ENCODE results near the gene EXOC3L1. TPM values are rescaled to one million over a fixed set of nuclear protein-coding genes. Genes with fewer than 3 reads are reported as not detected.

EXOC3L1 gene
- total RNA-seq (2021; ENCODE audit: unreplicated experiment) (0.30 TPM), Bru-seq, nascent RNA (not detected), BruChase-seq, experiment 1, labeled RNA remaining after a 6-hour chase (not detected), BruChase-seq, experiment 2, labeled RNA remaining after a 2-hour chase (not detected)
- 0.14 and 0.16 TPM in 2 replicates for polyA plus RNA-seq (2012)
- long read RNA-seq = 0 reads

GRCh38 chr16:67190041-67190440, at the start of gene EXOC3L1:
TSS of gene EXOC3L1 (minus strand) at chr16:67190136. CDS start at chr16:67189676, 460 bp downstream.
- TF ChIP-seq FOSL1 (IDR thresholded peaks at IDR 0.05; ENCODE audit: low read depth) (no peak), SRF (IDR thresholded peaks at IDR 0.05; ENCODE audit: low read depth) (no peak), ZBTB33 (IDR thresholded peaks at IDR 0.05; ENCODE audit: extremely low read depth, insufficient replicate concordance, low read length) (no peak), EZH2phosphoT487 (IDR thresholded peaks at IDR 0.05; ENCODE audit: borderline replicate concordance) (no peak), CTCF (IDR thresholded peaks at IDR 0.05 in 2 of 3, conservative IDR thresholded peaks at IDR 0.05 in 1 of 3; ENCODE audit: borderline replicate concordance in 1 of 3, insufficient read depth in 1 of 3, low read depth in 2 of 3, low read length in 2 of 3) (no peak), POLR2A (IDR thresholded peaks at IDR 0.05; ENCODE audit: borderline replicate concordance, extremely low read depth, insufficient read depth, insufficient read length) (no peak), SP1 (IDR thresholded peaks at IDR 0.05; ENCODE audit: low read depth) (no peak), ZNF274 (IDR thresholded peaks at IDR 0.05; ENCODE audit: low read depth, low read length) (no peak), MAX (IDR thresholded peaks at IDR 0.05) (no peak), POLR2AphosphoS5 (IDR thresholded peaks at IDR 0.05; ENCODE audit: low read depth, low read length) (no peak), TCF7L2 (IDR thresholded peaks at IDR 0.05; ENCODE audit: borderline replicate concordance, extremely low read depth, insufficient read depth, insufficient read length) (no peak), RAD21 (IDR thresholded peaks at IDR 0.05; ENCODE audit: low read depth) (no peak), YY1 (IDR thresholded peaks at IDR 0.05; ENCODE audit: extremely low read depth, insufficient replicate concordance, low read depth, low read length) (no peak), ZFX (IDR thresholded peaks at IDR 0.05) (no peak), ATF3 (IDR thresholded peaks at IDR 0.05) (no peak), SIN3A (IDR thresholded peaks at IDR 0.05; ENCODE audit: low read depth) (no peak)
- H3K79me2 ChIP-seq (ENCODE audit: insufficient read depth, low read length) = peaks cover 34% of the 10 kb centered on the region
- no TSS peak for BruUV-seq (replicated peaks)
- DNase-seq (ENCODE audit: low read depth, low spot score) (no peak), ATAC-seq (no peak)
- H3K4me2 ChIP-seq (ENCODE audit: low read length) = no peak within 1 kb of the TSS
- no peaks in the 10 kb centered on the region for H3K27me3 ChIP-seq (ENCODE audit: insufficient read depth, low read length)
- H3K9me2 ChIP-seq (ENCODE audit: insufficient read depth) = no peaks in the 10 kb centered on the region
- H3K4me3 ChIP-seq (replicated peaks in 1 of 2; ENCODE audit: low read depth in 1 of 2, low read length in 2 of 2) = no peak within 1 kb of the TSS
- ChIA-PET RAD21 (ENCODE audit: low non-redundant PET in 1 of 2, low total read pairs in 2 of 2, uncharacterized antibody in 2 of 2, unreplicated experiment in 2 of 2) (no interaction called here), POLR2A (no interaction called here), CTCF (no interaction called here)
- no peak within 1 kb of the TSS for H2AFZ ChIP-seq (ENCODE audit: low read depth, low read length, poor library complexity, severe bottlenecking)
- H3K9ac ChIP-seq (ENCODE audit: low read length) = no peak within 1 kb of the TSS
- H3K36me3 ChIP-seq (ENCODE audit: control insufficient read depth in 1 of 2, insufficient read depth in 2 of 2, low read length in 2 of 2) = peaks cover 11 to 20% of the 10 kb centered on the region in 2 experiments; a peak in 3 of 4 replicates
- no peaks in the 10 kb centered on the region for H4K20me1 ChIP-seq (ENCODE audit: insufficient read depth)
- H3K27ac ChIP-seq (ENCODE audit: low read depth, low read length) = no peak within 1 kb of the TSS
- peaks cover 11 to 37% of the 10 kb centered on the region in 2 experiments; a peak in 3 of 4 replicates for H3K4me1 ChIP-seq (ENCODE audit: control insufficient read depth in 1 of 2, insufficient read depth in 2 of 2, low read length in 2 of 2)
- intact Hi-C loops (cut with micrococcal nuclease) = no loop called here
- H3K9me3 ChIP-seq (ENCODE audit: control insufficient read depth in 1 of 2, insufficient read depth in 1 of 2, low read depth in 1 of 2, low read length in 2 of 2) = no peaks in the 10 kb centered on the region

Data from HCT116 (cell line).